Measurements from ENCODE around the gene ARL5B. TPM values are rescaled to one million over a fixed set of nuclear protein-coding genes. Genes with fewer than 3 reads are reported as not detected.
A peak's percentile ranks its signal among the peaks of the same experiment; 100 is the strongest.

Gene ARL5B
- total and polyA plus RNA-seq, 12 donors = 2.0 to 10.9 (median 7.2) TPM

DNA sequence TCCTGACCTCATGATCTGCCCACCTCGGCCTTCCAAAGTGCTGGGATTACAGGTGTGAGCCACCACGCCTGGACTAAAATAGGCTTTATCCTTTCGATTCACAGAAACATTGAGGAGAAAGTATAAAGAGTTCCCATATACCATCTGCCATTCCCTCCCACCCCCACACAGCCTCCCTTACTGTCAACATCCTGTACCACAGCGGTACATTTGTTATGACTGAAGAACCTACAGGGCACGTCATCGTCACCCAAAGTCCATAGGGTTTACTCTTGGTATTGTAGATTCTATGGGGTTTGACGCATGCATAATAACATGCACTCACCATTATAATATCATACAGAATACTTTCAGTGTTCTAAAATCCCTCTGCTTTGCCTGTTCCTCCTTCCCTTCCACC, 28.0 kb downstream of the ARL5B start:
- Histone ChIP-seq H3K4me1 (peaks cover 0 to 3% (median 0%) of the 10 kb centered on the region in 9 donors), H3K36me3 (peaks cover 0 to 4% (median 0%) of the 10 kb centered on the region in 9 donors), H3K4me3 (no peak overlapping the region), H3K9me3 (no peaks in the 10 kb centered on the region), H3K27ac (no peak overlapping the region), H3K27me3 (peaks cover 0 to 5% (median 0%) of the 10 kb centered on the region in 7 donors)
- ATAC-seq (no peak), DNase-seq (no peak)
- TF ChIP-seq CTCF (IDR thresholded peaks at IDR 0.05) = no peak
- WGBS, 2 donors = 92% methylated on average over 7 of the region's 7 CpGs
- intact Hi-C loops (cut with DNase I) = no loop called here

DNA sequence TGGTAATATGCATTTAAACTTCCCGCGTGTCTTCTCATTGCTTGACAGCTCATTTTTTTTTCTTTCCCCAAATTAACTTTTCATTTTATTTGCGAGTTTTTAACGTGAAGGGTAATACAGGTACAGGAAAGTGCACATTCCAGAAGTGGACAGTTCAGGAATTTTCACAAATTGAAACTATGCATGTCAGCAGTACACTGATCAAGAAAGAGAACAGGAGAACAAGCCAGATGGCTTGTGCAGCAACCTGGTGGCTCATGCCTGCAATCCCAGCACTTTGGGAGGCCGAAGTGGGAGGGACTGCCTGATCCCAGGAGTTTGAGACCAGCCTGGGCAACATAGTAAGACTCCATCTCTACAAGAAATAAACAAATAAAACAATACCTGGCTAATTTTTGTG, 28.5 kb downstream of the ARL5B start:
- H3K27ac ChIP-seq = no peak overlapping the region
- H3K36me3 ChIP-seq = peaks cover 0 to 4% (median 0%) of the 10 kb centered on the region in 9 donors
- 66 to 89% methylated on average over 5 of the region's 5 CpGs for WGBS, 2 donors
- H3K4me3 ChIP-seq = no peak overlapping the region
- TF ChIP-seq CTCF (IDR thresholded peaks at IDR 0.05) = no peak
- H3K4me1 ChIP-seq = peaks cover 0 to 3% (median 0%) of the 10 kb centered on the region in 9 donors
- ATAC-seq (no peak), DNase-seq (no peak)
- intact Hi-C loops (cut with DNase I) = no loop called here
- H3K27me3 ChIP-seq = peaks cover 0 to 5% (median 0%) of the 10 kb centered on the region in 7 donors
- H3K9me3 ChIP-seq = no peaks in the 10 kb centered on the region

- Histone ChIP-seq H3K27ac (no peak overlapping the region), H3K4me3 (no peak overlapping the region), H3K9me3 (no peaks in the 10 kb centered on the region), H3K4me1 (peaks cover 0 to under 1% (median 0%) of the 10 kb centered on the region in 9 donors), H3K36me3 (no peaks in the 10 kb centered on the region), H3K27me3 (peaks cover 0 to 5% (median 0%) of the 10 kb centered on the region in 7 donors)
- TF ChIP-seq CTCF (IDR thresholded peaks at IDR 0.05) = peak in 8 of 9 donors; percentile 4 to 62 (median 50)
- intact Hi-C loops (cut with DNase I) = no loop called here
- DNase-seq (no peak), ATAC-seq (no peak)
- 14 to 16% methylated on average over 3 of the region's 3 CpGs for WGBS, 2 donors
These were observed 30.3 kb downstream of the ARL5B start for GRCh38 chr10:18689498-18689897.

- 91 to 95% methylated on average over 6 of the region's 6 CpGs for WGBS, 2 donors
These were observed 31.3 kb downstream of the ARL5B start for GRCh38 chr10:18690541-18690940.

More at GRCh38 chr10:18690541-18690940, 31.3 kb downstream of the ARL5B start:
- H3K27ac ChIP-seq = no peak overlapping the region
- DNase-seq (no peak), ATAC-seq (no peak)
- H3K4me3 ChIP-seq = no peak overlapping the region
- intact Hi-C loops (cut with DNase I) = loop anchor here in 1 of 10 donors (5.0 kb wide), 1 partner anchor 1017 kb away; no protein-coding TSS in a partner anchor
- TF ChIP-seq CTCF (IDR thresholded peaks at IDR 0.05) = no peak
- no peaks in the 10 kb centered on the region for H3K9me3 ChIP-seq
- H3K27me3 ChIP-seq = peaks cover 0 to 5% (median 0%) of the 10 kb centered on the region in 7 donors
- no peaks in the 10 kb centered on the region for H3K36me3 ChIP-seq
- no peaks in the 10 kb centered on the region for H3K4me1 ChIP-seq
